IMR-90 (cell line): ENCODE measurements around the gene LIPK.

Experiments
- BHLHE40 ChIP-seq: fragments of 150-350 bp; IDR thresholded peaks from 2 replicates; pipeline ENCODE4 v1.6.1; 2016; ENCODE audit warnings: mild to moderate bottlenecking, low read depth, low read length
- FOS ChIP-seq: fragments of 150-350 bp; IDR thresholded peaks from 2 replicates; pipeline ENCODE4 v1.6.1; 2016; ENCODE audit warnings: low read depth, low read length
- MXI1 ChIP-seq: IDR thresholded peaks from 2 replicates; pipeline ENCODE4 v1.6.1; 2012; ENCODE audit warnings: low read depth, mild to moderate bottlenecking, low read length, moderate library complexity, borderline replicate concordance
- POLR2A ChIP-seq: IDR thresholded peaks from 2 replicates; pipeline ENCODE4 v1.6.1; 2012; ENCODE audit warnings: mild to moderate bottlenecking, low read depth, low read length
- RFX5 ChIP-seq: IDR thresholded peaks from 2 replicates; pipeline ENCODE4 v1.8.0; 2012; ENCODE audit warnings: low read depth, mild to moderate bottlenecking, low read length, moderate library complexity
- TF ChIP-seq, protein P1 (sequence below): fragments of 150-350 bp; IDR thresholded peaks from 2 replicates; pipeline ENCODE4 v1.6.1; 2017; ENCODE audit warnings: mild to moderate bottlenecking, antibody characterized with exemption, low read length, low read depth
- TF ChIP-seq, protein P2 (sequence below): conservative IDR thresholded peaks from 2 replicates; pipeline ENCODE4 v1.5.1; 2012; ENCODE audit warnings: mild to moderate bottlenecking, low read depth, low read length, improper control_type of control experiment
- TF ChIP-seq, protein P3 (sequence below): fragments of 150-350 bp; IDR thresholded peaks from 2 replicates; pipeline ENCODE4 v1.6.1; 2016; ENCODE audit warnings: low read depth, mild to moderate bottlenecking, low read length, moderate library complexity, borderline replicate concordance

DNA sequence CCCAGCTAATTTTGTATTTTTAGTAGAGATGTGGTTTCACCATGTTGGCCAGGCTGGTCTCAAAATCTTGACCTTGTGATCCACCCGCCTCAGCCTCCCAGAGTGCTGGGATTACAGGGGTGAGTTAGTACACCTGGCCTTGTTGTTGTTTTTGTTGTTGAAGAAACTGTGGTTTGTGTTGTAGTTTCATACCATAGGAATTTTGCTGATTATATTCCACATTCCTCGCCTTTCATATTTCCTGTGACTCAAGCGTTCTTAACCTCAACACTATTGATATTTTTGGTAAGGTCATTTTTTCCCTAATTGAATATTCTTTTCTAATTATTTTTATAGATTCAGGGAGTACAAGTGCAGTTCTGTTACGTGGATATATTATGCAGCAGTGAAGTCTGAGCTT lies 25.1 kb upstream of the LIPK start:
- TF ChIP-seq BHLHE40 (no peak), MXI1 (no peak), POLR2A (no peak), FOS (no peak), RFX5 (no peak)
- TF ChIP-seq, protein P1, sequence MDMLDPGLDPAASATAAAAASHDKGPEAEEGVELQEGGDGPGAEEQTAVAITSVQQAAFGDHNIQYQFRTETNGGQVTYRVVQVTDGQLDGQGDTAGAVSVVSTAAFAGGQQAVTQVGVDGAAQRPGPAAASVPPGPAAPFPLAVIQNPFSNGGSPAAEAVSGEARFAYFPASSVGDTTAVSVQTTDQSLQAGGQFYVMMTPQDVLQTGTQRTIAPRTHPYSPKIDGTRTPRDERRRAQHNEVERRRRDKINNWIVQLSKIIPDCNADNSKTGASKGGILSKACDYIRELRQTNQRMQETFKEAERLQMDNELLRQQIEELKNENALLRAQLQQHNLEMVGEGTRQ: no peak
- TF ChIP-seq, protein P2, sequence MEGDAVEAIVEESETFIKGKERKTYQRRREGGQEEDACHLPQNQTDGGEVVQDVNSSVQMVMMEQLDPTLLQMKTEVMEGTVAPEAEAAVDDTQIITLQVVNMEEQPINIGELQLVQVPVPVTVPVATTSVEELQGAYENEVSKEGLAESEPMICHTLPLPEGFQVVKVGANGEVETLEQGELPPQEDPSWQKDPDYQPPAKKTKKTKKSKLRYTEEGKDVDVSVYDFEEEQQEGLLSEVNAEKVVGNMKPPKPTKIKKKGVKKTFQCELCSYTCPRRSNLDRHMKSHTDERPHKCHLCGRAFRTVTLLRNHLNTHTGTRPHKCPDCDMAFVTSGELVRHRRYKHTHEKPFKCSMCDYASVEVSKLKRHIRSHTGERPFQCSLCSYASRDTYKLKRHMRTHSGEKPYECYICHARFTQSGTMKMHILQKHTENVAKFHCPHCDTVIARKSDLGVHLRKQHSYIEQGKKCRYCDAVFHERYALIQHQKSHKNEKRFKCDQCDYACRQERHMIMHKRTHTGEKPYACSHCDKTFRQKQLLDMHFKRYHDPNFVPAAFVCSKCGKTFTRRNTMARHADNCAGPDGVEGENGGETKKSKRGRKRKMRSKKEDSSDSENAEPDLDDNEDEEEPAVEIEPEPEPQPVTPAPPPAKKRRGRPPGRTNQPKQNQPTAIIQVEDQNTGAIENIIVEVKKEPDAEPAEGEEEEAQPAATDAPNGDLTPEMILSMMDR: no peak
- TF ChIP-seq, protein P3, sequence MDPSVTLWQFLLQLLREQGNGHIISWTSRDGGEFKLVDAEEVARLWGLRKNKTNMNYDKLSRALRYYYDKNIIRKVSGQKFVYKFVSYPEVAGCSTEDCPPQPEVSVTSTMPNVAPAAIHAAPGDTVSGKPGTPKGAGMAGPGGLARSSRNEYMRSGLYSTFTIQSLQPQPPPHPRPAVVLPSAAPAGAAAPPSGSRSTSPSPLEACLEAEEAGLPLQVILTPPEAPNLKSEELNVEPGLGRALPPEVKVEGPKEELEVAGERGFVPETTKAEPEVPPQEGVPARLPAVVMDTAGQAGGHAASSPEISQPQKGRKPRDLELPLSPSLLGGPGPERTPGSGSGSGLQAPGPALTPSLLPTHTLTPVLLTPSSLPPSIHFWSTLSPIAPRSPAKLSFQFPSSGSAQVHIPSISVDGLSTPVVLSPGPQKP: no peak
